OCI-LY7 (cell line): ENCODE results near the gene ACIN1.

Experiments used
- EZH2phosphoT487 ChIP-seq: fragments of 200-600 bp; sonication (generic); IDR thresholded peaks from 2 replicates; pipeline ENCODE4 v1.6.1; 2018; ENCODE audit warnings: low read depth, borderline replicate concordance, mild to moderate bottlenecking, mixed run types, antibody characterized with exemption, low read length, moderate library complexity, mixed read lengths
- TF ChIP-seq, protein P1 (sequence below): fragments of 200-600 bp; sonication (generic); conservative IDR thresholded peaks from 2 replicates; pipeline ENCODE4 v1.5.1; 2014; ENCODE audit warnings: mild to moderate bottlenecking, antibody characterized with exemption, low read length, moderate library complexity, mixed read lengths

DNA sequence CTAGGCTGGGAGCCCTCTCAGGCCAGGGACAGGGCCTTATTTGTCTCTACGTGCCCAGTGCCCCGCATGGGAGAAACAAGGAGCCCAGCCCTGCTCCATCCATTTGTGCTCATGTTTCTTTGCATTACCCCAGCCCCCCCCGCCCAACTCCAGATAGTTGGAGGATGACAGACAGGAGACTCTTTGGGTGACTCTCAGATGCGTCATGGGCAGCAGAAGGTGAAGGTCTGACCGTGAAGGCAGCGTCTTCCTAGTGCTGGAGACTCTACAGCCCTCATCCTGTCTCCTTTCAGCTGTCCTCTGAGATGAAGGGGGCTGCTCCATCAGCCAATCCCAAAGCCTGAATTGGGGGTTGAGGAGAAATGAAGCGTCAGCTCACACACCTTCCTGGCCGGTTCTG lies 53.2 kb downstream of the ACIN1 start:
- TF ChIP-seq, protein P1, sequence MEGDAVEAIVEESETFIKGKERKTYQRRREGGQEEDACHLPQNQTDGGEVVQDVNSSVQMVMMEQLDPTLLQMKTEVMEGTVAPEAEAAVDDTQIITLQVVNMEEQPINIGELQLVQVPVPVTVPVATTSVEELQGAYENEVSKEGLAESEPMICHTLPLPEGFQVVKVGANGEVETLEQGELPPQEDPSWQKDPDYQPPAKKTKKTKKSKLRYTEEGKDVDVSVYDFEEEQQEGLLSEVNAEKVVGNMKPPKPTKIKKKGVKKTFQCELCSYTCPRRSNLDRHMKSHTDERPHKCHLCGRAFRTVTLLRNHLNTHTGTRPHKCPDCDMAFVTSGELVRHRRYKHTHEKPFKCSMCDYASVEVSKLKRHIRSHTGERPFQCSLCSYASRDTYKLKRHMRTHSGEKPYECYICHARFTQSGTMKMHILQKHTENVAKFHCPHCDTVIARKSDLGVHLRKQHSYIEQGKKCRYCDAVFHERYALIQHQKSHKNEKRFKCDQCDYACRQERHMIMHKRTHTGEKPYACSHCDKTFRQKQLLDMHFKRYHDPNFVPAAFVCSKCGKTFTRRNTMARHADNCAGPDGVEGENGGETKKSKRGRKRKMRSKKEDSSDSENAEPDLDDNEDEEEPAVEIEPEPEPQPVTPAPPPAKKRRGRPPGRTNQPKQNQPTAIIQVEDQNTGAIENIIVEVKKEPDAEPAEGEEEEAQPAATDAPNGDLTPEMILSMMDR: no peak
- TF ChIP-seq EZH2phosphoT487: no peak
